Naive B cell (primary cell): ENCODE results near the gene TANC1. TPM values are rescaled to one million over a fixed set of nuclear protein-coding genes. Genes with fewer than 3 reads are reported as not detected.

Experiments
- ATAC-seq, 2 donors: fragments of 150-1000 bp; cut with Tn5 transposase; 2 replicates each; pipeline ENCODE4 v1.10.0; 2021; ENCODE audit warnings: low read depth in 2 of 2, mild to moderate bottlenecking in 2 of 2, moderate library complexity in 2 of 2
- DNase-seq: peaks from one replicate; pipeline ENCODE4 v3.0.0; 2022
- H3K27ac Mint-ChIP-seq, 6 donors: one replicate each; pipeline ENCODE4 v1.8.0; 2020 to 2022; ENCODE audit warnings: mild to moderate bottlenecking in 6 of 6, mixed read lengths in 6 of 6, moderate library complexity in 5 of 6, inconsistent platforms in 2 of 6
- H3K27me3 Mint-ChIP-seq, 3 donors: one replicate each; pipeline ENCODE4 v1.8.0; 2021 to 2022; ENCODE audit warnings: mixed read lengths in 3 of 3, mild to moderate bottlenecking in 1 of 3
- H3K36me3 Mint-ChIP-seq, 2 donors: one replicate each; pipeline ENCODE4 v1.8.0; 2020 to 2022; ENCODE audit warnings: mixed read lengths in 2 of 2, inconsistent platforms in 1 of 2, mild to moderate bottlenecking in 1 of 2
- H3K4me1 Mint-ChIP-seq, 3 donors: one replicate each; pipeline ENCODE4 v1.8.0; 2020 to 2022; ENCODE audit warnings: mixed read lengths in 3 of 3, inconsistent platforms in 1 of 3, mild to moderate bottlenecking in 1 of 3, moderate library complexity in 1 of 3
- H3K4me3 Mint-ChIP-seq, 8 donors: one replicate each; pipeline ENCODE4 v1.8.0; 2020 to 2022; ENCODE audit warnings: mild to moderate bottlenecking in 8 of 8, mixed read lengths in 8 of 8, moderate library complexity in 8 of 8, inconsistent platforms in 2 of 8
- H3K9me3 Mint-ChIP-seq, 7 donors: one replicate each; pipeline ENCODE4 v1.8.0; 2020 to 2022; ENCODE audit warnings: mixed read lengths in 7 of 7, mild to moderate bottlenecking in 5 of 7, inconsistent platforms in 2 of 7, moderate library complexity in 1 of 7
- polyA plus RNA-seq, 6 donors: library from polyadenylated mRNA; unstranded; fragments of 300-500 nt; fragmentation: Illumina TruSeq; gene quantifications; one replicate each; pipeline ENCODE4 v1.2.3, GENCODE V29; 2021; ENCODE audit warnings: low read depth in 6 of 6

Gene TANC1
- polyA plus RNA-seq, 6 donors from 2014 or later, result 0.05 to 0.16 (median 0.09) TPM; not detected in 2

DNA sequence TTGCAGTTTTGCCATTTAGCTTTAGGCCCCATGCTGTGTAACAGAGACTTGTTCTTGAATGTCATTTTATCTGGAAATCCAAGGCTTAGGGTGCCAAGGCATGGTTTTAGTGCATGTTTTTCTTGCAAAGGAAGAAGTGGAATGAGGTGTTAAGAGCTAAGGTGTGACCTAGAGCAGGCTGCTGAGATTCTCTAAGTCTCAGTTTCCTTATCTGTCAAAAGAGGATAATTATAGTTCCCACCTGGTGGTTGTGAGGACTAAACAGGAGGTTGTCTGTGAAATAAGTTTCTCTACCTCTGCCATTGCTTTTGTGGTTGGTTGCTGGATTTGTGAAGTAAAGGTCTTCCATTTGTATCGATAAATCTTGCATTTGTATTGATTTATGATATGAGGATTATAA, 82.0 kb downstream of the TANC1 start:
- H3K4me3 Mint-ChIP-seq, result no peak overlapping the region
- no peak for ATAC-seq
- no peaks in the 10 kb centered on the region for H3K9me3 Mint-ChIP-seq
- H3K36me3 Mint-ChIP-seq, result no peaks in the 10 kb centered on the region
- DNase-seq, result no peak
- no peak overlapping the region for H3K27ac Mint-ChIP-seq
- no peaks in the 10 kb centered on the region for H3K4me1 Mint-ChIP-seq
- H3K27me3 Mint-ChIP-seq, result peaks cover 0 to 5% (median 0%) of the 10 kb centered on the region in 3 donors

DNA sequence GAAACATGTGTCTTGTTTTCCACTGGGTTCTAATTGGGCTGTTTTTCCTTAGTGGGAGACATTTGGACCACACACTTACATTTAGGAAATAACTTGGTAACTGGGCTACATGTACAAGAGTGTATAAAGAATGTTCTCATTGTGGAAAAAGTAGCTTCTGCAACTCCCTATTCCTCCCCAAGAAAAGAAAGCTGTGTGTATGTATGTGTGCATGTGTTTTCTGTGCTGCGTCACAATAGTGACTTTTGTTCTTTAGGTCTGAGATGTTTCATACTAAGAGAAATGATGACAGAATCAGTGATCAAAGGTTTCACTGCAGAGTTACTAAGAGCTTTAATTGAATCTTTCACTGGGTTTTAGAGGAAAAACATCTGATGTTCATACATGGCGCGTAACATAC, 82.7 kb downstream of the TANC1 start:
- H3K27me3 Mint-ChIP-seq, result peaks cover 0 to 5% (median 0%) of the 10 kb centered on the region in 3 donors
- ATAC-seq, result no peak
- H3K9me3 Mint-ChIP-seq, result no peaks in the 10 kb centered on the region
- DNase-seq, result no peak
- no peaks in the 10 kb centered on the region for H3K4me1 Mint-ChIP-seq
- H3K27ac Mint-ChIP-seq, result peak overlapping the region in 1 of 6 donors; percentile 8
- no peak overlapping the region for H3K4me3 Mint-ChIP-seq
- no peaks in the 10 kb centered on the region for H3K36me3 Mint-ChIP-seq

DNA sequence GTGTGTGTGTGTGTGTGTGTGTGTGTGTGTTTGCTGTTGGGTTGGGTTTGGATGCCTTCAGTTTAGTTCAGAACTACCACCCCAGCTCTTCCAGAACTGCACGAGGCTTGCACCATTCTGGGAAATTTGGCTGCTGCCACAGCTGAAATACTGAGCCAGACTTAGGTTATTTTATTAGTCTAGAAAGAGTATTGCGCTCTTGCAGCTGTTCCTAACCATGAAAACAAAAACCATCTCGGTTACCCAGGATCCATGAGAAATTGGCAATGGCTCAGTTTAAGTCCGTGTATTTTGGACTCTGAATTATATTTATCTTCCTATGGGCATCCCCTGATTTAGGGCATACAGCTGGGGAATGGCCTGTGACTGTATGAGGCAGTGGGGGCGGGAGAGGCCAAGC, 83.2 kb downstream of the TANC1 start:
- Mint-ChIP-seq H3K4me1 (no peaks in the 10 kb centered on the region), H3K4me3 (no peak overlapping the region), H3K27ac (peak overlapping the region in 1 of 6 donors; percentile 40), H3K9me3 (no peaks in the 10 kb centered on the region), H3K36me3 (no peaks in the 10 kb centered on the region), H3K27me3 (peaks cover 0 to 5% (median 0%) of the 10 kb centered on the region in 3 donors)
- ATAC-seq, result no peak
- no peak for DNase-seq

DNA sequence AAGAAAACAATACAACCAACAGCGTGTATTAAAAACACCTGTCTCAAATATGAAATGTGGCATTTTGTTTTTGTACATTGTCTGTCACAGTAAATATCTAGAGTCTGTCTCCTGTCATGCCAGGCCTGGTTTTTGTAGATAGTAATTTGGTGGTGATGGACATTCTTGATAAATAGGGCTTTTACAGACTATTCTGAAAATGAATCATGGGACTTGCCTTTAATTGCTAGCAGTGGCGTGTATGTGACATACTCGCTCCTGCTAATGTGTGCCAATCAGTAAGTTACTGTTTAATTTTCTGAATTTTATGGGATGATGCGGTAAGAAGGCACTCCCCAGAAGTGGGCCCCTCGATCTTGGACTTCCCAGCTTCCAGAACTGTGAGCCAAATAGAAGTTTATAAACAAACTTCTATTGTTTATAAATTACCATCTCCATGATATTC, 83.7 kb downstream of the TANC1 start:
- peaks cover 0 to 5% (median 0%) of the 10 kb centered on the region in 3 donors for H3K27me3 Mint-ChIP-seq
- ATAC-seq (no peak), DNase-seq (no peak)
- no peaks in the 10 kb centered on the region for H3K4me1 Mint-ChIP-seq
- H3K9me3 Mint-ChIP-seq, result no peaks in the 10 kb centered on the region
- no peaks in the 10 kb centered on the region for H3K36me3 Mint-ChIP-seq
- H3K4me3 Mint-ChIP-seq, result peak overlapping the region in 1 of 8 donors; percentile 17
- no peak overlapping the region for H3K27ac Mint-ChIP-seq

DNA sequence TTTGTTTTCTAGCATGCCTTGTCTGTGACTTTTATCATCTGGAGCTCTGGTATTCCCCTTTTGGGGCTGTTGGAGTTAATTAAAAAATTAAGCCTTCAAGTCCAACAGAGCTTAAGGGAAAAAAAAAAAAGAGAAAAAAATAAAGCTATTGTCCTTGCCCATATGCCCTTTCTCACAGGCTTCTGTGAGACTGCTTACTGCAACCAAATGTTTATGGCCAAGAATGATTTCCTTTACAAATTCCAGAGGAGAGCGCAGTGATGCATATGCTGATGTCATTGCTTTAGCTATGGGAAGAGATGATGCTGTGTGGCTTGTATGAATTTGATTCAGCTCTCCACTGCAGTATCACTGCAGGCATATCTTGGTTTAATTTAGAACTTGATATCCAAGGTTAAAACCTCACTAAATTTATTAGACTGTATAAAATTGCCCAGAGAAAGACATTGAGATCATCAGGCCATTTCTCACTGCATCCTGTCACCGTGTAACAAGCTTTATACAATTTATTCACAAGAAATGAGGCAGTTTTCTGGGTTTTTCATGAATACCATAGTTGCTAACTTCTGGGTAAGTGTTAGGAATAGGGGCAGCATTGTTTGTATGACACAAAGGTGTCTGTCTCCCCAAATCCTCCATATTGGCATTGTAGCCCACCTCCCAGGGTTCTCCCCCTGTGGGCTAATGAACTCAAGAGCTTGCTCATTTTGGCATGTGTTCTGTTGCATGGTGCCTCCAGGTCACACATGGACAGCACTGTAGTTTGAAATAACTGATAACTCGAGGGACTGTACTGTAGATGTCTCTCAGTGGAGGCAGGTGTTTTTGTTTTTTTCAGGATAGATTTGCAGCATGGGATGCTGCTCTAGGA, 85.0 kb downstream of the TANC1 start:
- Mint-ChIP-seq H3K4me3 (no peak overlapping the region), H3K27me3 (peaks cover 0 to 5% (median 0%) of the 10 kb centered on the region in 3 donors), H3K36me3 (no peaks in the 10 kb centered on the region), H3K4me1 (no peaks in the 10 kb centered on the region), H3K9me3 (no peaks in the 10 kb centered on the region), H3K27ac (peak overlapping the region in 1 of 6 donors; percentile 4)
- DNase-seq, result no peak
- ATAC-seq, result no peak

DNA sequence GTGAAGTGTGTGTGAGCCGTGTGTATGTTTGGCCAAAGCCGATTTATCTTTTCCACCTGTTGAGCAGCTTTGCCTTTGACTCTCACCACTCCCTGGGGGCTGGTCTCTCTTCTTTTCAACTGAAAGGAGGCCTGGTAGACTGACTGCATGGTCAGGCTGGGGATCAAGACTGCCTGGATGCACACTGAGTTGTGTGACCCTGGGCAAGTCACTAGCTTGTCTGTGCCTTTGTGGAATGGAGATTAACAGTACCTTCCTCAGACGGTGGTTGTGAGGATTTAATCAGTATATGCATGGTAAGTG, 85.5 kb downstream of the TANC1 start:
- Mint-ChIP-seq H3K27ac (no peak overlapping the region), H3K4me3 (no peak overlapping the region)

DNA sequence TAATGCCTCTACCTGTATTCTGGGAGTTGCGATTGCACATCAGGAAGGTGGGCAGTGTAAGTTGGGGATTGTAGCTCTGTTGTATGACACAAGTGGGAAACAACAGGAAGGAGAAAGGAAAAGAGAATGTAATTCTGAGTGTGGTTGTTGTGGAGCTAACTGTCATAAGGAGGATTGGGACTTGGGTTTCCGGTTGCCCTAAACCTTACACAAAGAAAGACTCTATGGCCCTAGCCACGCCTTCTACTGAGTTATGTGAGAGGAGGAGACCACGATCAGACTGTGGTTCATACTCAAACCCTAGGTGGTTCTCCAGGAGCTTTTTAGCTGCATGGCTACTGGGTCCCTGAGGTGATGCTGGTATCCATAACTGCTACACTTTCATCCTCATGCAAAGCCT, 86.5 kb downstream of the TANC1 start:
- no peaks in the 10 kb centered on the region for H3K4me1 Mint-ChIP-seq
- no peak overlapping the region for H3K4me3 Mint-ChIP-seq
- H3K27ac Mint-ChIP-seq, result no peak overlapping the region
- no peak for DNase-seq
- no peaks in the 10 kb centered on the region for H3K9me3 Mint-ChIP-seq
- peaks cover 0 to 7% (median 0%) of the 10 kb centered on the region in 3 donors for H3K27me3 Mint-ChIP-seq
- no peak for ATAC-seq
- H3K36me3 Mint-ChIP-seq, result no peaks in the 10 kb centered on the region

More for the DNA sequence above, 85.5 kb downstream of the TANC1 start:
- DNase-seq (no peak), ATAC-seq (no peak)
- Mint-ChIP-seq H3K27me3 (peaks cover 0 to 5% (median 0%) of the 10 kb centered on the region in 3 donors), H3K9me3 (no peaks in the 10 kb centered on the region), H3K36me3 (no peaks in the 10 kb centered on the region), H3K4me1 (no peaks in the 10 kb centered on the region)

DNA sequence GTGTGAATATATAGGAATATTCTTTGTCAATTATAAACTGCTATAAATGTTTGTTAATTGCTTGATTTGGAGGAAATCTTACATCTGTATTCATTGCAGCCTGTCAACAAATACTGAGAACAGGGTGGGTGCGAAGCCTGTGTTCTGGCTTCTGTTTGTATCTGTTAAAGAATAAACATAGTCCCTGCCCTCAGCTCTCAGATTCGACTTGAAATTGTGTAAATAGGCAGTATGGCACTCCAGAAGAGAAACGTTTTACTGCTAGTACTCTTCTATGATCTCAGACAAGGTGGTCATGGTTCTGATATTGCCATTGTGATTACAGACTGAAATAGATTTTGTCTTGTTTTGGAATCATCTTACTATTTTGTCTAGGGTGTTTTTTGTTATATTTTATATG, 92.1 kb downstream of the TANC1 start:
- DNase-seq (no peak), ATAC-seq (no peak)
- H3K27ac Mint-ChIP-seq, result no peak overlapping the region
- H3K4me1 Mint-ChIP-seq, result peaks cover 0 to 7% (median 6%) of the 10 kb centered on the region in 3 donors
- H3K4me3 Mint-ChIP-seq, result no peak overlapping the region
- H3K9me3 Mint-ChIP-seq, result no peaks in the 10 kb centered on the region
- no peaks in the 10 kb centered on the region for H3K36me3 Mint-ChIP-seq
- H3K27me3 Mint-ChIP-seq, result peaks cover 0 to 10% (median 0%) of the 10 kb centered on the region in 3 donors

DNA sequence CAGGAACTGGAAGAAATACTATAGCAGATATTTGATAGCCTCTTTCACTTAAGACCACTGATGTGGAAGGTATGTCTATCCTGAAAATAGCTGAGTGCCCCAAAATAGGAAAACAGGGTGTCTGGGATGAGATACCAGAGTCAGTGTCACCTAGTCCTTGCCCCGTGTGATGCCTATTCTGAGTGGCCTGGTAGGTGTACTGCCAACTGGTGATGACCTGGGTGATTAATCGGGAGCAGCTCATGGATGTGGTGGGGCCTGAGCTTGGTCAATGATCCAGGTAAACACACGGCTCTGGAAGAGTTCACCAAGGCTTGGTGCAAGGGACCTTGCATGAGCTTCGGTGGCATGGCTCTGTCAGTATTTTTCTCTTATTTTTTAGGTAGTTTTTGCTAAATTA, 95.2 kb downstream of the TANC1 start:
- Mint-ChIP-seq H3K36me3 (no peaks in the 10 kb centered on the region), H3K9me3 (no peaks in the 10 kb centered on the region), H3K4me1 (peaks cover 0 to 12% (median 6%) of the 10 kb centered on the region in 3 donors), H3K27me3 (peaks cover 0 to 10% (median 0%) of the 10 kb centered on the region in 3 donors), H3K4me3 (no peak overlapping the region), H3K27ac (no peak overlapping the region)
- ATAC-seq (no peak), DNase-seq (no peak)

DNA sequence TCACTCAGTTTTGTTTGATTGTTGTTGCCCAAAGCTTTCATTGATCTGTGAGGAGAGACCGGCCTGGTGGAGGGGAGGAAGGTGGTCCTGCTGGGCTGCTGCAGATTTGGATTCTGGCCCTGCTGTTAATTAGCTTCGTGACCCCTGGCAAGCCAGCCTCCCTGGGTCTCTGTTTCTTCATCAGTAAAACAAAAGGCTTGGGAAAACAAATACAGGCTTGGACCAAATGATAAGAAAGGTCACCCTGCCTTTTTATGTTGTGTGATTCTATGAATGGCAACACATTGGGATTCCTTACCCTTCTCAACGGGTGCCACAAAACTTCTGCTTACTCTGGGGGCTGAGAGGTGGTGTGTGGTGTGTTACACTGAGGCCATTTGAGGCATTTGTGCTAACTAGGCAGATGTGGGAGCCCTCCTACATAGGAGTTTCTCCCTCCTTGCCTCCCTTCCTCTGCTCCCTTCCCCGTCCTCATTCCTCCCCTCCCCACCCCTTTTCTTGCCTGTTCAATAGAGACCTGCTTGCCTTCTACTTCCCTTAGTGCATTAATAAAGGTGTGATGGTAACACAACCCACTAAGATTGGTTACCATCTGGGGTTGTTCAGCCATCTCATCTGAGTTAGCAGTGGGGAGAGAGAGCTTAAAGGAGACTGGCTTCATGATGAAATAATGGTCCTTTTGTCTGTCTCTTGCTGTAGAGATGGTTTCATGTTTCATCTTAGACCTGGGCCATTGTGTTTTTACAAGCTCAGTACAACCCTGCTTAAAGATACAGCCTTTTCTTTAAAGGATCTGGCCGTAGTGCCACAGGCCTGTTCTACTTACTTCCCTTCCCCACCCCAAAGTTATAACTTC, 96.2 kb downstream of the TANC1 start:
- Mint-ChIP-seq H3K27me3 (peaks cover 0 to 5% (median 0%) of the 10 kb centered on the region in 3 donors), H3K4me1 (peaks cover 0 to 12% (median 6%) of the 10 kb centered on the region in 3 donors), H3K27ac (no peak overlapping the region), H3K9me3 (no peaks in the 10 kb centered on the region), H3K4me3 (no peak overlapping the region), H3K36me3 (no peaks in the 10 kb centered on the region)
- DNase-seq, result no peak
- ATAC-seq, result no peak

DNA sequence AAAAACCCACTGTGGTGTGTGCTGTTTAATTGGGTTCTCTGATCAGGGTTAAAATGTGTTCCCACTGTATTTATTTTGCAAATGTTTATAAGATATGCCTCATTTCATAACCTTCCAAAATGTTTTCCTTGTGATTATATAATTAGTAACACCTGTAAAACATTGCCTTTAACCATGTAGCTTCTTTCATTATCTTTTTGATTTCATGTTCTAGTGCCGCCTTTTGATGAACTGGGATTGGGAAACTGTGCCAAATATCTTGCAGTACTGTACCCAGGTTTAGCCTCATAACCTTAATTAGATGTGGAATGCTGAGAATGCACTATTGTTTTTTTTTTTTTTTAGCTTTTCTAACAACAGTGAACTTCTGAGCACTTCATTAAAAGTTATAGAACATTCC, 96.9 kb downstream of the TANC1 start:
- Mint-ChIP-seq H3K9me3 (no peaks in the 10 kb centered on the region), H3K27ac (no peak overlapping the region), H3K36me3 (no peaks in the 10 kb centered on the region), H3K27me3 (no peaks in the 10 kb centered on the region), H3K4me3 (no peak overlapping the region), H3K4me1 (peaks cover 0 to 12% (median 6%) of the 10 kb centered on the region in 3 donors)
- ATAC-seq (no peak), DNase-seq (no peak)

DNA sequence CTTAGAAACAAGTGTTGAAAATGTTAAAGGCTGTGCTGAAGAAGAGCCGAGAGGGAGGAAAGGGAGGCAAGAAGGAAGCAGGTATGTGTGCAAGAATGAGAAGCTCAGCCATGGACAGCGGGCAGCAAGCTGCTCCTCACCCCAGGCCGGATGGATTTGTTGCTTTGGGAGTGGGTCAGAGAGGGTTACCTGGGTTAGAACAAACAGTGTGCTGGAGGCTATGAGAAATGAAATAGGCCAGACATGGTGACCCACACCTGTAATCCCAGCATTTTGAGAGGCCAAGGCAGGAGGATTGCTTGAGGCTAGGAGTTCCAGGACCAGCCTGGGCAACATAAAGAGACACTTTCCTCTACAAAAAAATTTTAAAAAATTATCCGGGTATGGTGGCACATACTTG, 97.5 kb downstream of the TANC1 start:
- Mint-ChIP-seq H3K9me3 (no peaks in the 10 kb centered on the region), H3K27me3 (no peaks in the 10 kb centered on the region), H3K4me3 (no peak overlapping the region), H3K36me3 (no peaks in the 10 kb centered on the region), H3K4me1 (peaks cover 0 to 12% (median 6%) of the 10 kb centered on the region in 3 donors), H3K27ac (peak overlapping the region in 1 of 6 donors; percentile 89)
- no peak for ATAC-seq
- no peak for DNase-seq

DNA sequence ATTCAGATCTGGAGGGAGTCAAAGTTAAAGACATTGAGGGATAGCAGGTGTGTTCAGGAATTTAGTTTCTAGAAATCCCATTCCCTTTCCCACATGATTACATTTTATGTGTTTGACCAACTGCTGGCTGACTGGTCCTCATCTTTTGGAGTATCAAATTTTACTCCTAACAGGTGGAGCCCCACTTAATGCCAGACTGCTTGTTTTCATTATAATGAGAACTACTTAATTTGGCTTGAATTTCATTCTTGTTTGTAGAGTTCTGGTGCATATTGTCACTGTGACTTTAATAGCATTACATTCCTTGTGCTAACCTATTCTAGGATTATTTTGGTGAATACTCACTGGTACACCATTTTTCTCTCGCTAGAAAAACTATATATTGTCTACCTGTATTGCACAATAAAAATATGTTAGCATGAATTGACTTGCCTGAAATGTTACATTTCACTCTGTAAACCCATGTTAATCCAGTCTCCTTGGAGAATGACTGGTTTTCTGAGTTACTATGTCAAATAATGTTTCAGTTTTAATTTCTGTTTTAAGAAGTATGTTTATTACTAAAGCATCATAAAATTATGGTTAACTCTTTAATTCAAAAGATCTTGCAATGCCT, 98.2 kb downstream of the TANC1 start:
- no peak for ATAC-seq
- Mint-ChIP-seq H3K36me3 (no peaks in the 10 kb centered on the region), H3K9me3 (no peaks in the 10 kb centered on the region), H3K27ac (no peak overlapping the region), H3K4me1 (peaks cover 0 to 12% (median 6%) of the 10 kb centered on the region in 3 donors), H3K4me3 (no peak overlapping the region), H3K27me3 (no peaks in the 10 kb centered on the region)
- DNase-seq, result no peak
